Right lobe of liver (tissue), 6 donors: ENCODE results near the gene H6PD. TPM values are rescaled to one million over a fixed set of nuclear protein-coding genes. Genes with fewer than 3 reads are reported as not detected.

Source experiments
- ATAC-seq, 4 donors: fragments of 200-7000 bp; cut with Tn5 transposase; one replicate each; pipeline ENCODE4 v1.9.1; 2020; ENCODE audit warnings: mild to moderate bottlenecking in 4 of 4, moderate library complexity in 4 of 4
- DNase-seq, 3 donors: peaks; one replicate each; pipeline ENCODE4 v3.0.0-alpha.2; 2020
- H3K27ac ChIP-seq, 3 donors: fragments of 200-600 bp; one replicate each; pipeline ENCODE4 v1.8.0; 2022
- H3K27me3 ChIP-seq, 2 donors: fragments of 200-600 bp; one replicate each; pipeline ENCODE4 v1.8.0; 2022
- H3K36me3 ChIP-seq, 4 donors: fragments of 200-600 bp; sonication (generic) in 1 of 4; one replicate each; pipeline versions ENCODE4 v1.5.1 to v1.8.0; 2017 to 2022; ENCODE audit warnings: control low read depth in 1 of 4
- H3K4me1 ChIP-seq, 4 donors: fragments of 200-600 bp; sonication (generic) in 1 of 4; one replicate each; pipeline versions ENCODE4 v1.5.1 to v1.8.0; 2017 to 2022; ENCODE audit warnings: control low read depth in 1 of 4
- H3K4me3 ChIP-seq, 3 donors: fragments of 200-600 bp; one replicate each; pipeline ENCODE4 v1.8.0; 2022
- H3K9me3 ChIP-seq, 4 donors: fragments of 200-600 bp; sonication (generic) in 1 of 4; one replicate each; pipeline versions ENCODE4 v1.5.1 to v1.8.0; 2017 to 2022; ENCODE audit warnings: control low read depth in 1 of 4
- POLR2A ChIP-seq: fragments of 450-650 bp; IDR thresholded peaks from one replicate; pipeline ENCODE4 v1.6.1; 2017; ENCODE audit warnings: antibody characterized with exemption, mild to moderate bottlenecking
- WGBS: methylation state at CpG from one replicate; pipeline ENCODE4 v1.1.6; 2018; ENCODE audit warnings: low coverage, low lambda C conversion rate; ENCODE audit not compliant: insufficient coverage; ENCODE audit errors: missing lambda C conversion rate; 5-methylcytosine and 5-hydroxymethylcytosine counted together
- intact Hi-C, 2 donors: fragments of 100-400 bp; cut with DNase I; formaldehyde crosslinking; loops; one replicate each; pipeline versions ENCODE4 v1.11.2 to v1.14.1; 2022
- total RNA-seq, 6 experiments: library from RNA; depleted of rRNA in 2 of 6; stranded (reverse); fragments of >200 nt in 2 of 6; fragmentation: NEBNext Ultra II Directional in 3 of 6; extraction: Animal tissue kit (Norgen Biotek cat#: 25700) in 3 of 6; gene quantifications; one replicate each; pipeline versions ENCODE4 v1.1.0 to v1.2.4, GENCODE V29; 2016 to 2023
- TF ChIP-seq, protein P1 (sequence below), 4 donors: fragments of 200-600 bp in 3 of 4; fragments of 450-650 bp in 1 of 4; IDR thresholded peaks; one replicate each; pipeline versions ENCODE4 v1.5.1 to v1.8.0; 2016 to 2022; ENCODE audit warnings: antibody characterized with exemption in 4 of 4, mild to moderate bottlenecking in 2 of 4
- donor health status: DM: no; HTN: yes; CAD: no.
- donor health status: DM: no; HTN: no; CAD: no.
- donor health status: DM: no; HTN: no; CAD: no.
- donor health status: DM: no; HTN: yes; CAD: no.
- donor health status: DM: no; HTN: yes; CAD: no.

H6PD gene
- total RNA-seq, 6 experiments from 2014 or later, result 102 to 158 (median 120) TPM

DNA sequence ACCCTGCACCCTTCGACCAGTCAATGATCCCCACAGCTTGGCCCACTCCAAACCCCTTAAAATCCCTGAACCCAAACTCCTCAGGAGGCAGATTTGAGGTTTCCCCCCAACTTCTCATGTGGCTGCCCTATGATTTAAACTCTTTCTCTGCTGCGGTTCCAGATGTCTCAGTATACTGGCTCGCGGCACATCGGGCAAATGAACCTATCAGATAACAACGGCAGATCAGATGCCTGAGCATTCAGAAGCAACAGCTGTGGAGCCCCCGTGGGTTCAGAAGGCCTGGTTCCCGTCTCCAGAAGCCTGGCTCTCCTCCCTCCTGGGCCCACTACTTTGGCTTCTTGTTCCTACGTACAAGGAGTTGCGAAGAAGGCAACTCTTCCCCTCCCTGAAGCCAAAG is 43.3 kb upstream of the H6PD start:
- Histone ChIP-seq H3K27me3 (no peaks in the 10 kb centered on the region), H3K4me3 (no peak overlapping the region), H3K36me3 (no peaks in the 10 kb centered on the region), H3K27ac (no peak overlapping the region), H3K4me1 (peaks cover 0 to 6% (median 0%) of the 10 kb centered on the region in 4 donors), H3K9me3 (no peaks in the 10 kb centered on the region)
- WGBS, result 78% methylated on average over 5 of the region's 10 CpGs
- TF ChIP-seq POLR2A, result no peak
- TF ChIP-seq, protein P1, sequence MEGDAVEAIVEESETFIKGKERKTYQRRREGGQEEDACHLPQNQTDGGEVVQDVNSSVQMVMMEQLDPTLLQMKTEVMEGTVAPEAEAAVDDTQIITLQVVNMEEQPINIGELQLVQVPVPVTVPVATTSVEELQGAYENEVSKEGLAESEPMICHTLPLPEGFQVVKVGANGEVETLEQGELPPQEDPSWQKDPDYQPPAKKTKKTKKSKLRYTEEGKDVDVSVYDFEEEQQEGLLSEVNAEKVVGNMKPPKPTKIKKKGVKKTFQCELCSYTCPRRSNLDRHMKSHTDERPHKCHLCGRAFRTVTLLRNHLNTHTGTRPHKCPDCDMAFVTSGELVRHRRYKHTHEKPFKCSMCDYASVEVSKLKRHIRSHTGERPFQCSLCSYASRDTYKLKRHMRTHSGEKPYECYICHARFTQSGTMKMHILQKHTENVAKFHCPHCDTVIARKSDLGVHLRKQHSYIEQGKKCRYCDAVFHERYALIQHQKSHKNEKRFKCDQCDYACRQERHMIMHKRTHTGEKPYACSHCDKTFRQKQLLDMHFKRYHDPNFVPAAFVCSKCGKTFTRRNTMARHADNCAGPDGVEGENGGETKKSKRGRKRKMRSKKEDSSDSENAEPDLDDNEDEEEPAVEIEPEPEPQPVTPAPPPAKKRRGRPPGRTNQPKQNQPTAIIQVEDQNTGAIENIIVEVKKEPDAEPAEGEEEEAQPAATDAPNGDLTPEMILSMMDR (IDR thresholded peaks at IDR 0.05), result no peak
- intact Hi-C loops, result no loop called here
- no peak for ATAC-seq
- DNase-seq, result no peak

DNA sequence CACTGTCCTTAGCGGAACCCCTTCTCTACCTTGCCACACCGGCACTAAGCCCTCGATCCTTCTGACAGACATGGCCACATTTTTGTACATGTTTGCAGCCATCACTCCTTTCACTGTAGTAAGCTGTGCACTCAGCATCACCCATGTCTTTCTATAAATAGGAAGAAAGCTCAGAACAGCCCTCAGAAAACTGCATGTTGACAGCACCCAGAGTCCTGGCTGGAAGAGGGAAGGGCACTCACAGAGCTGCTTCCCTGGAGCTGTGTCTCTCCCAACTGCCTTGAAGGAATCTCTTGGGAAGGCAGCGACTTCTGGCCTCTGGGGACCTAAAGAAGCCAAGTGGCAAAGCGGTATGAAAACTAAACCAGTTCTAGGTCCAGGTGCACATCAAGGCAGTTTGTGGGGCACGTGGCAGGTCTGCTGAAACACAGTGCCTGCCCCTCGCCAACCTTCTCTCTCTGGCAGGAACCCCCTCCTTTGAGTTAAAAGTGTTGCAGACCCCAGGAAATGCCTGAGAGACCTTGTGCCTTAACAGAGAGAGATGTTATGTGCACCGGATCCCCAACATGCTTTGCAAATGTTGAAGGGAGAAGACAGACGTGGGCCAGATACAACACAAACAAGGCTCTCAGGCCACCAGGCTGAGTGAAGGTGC is 41.9 kb upstream of the H6PD start:
- Histone ChIP-seq H3K9me3 (no peaks in the 10 kb centered on the region), H3K4me3 (no peak overlapping the region), H3K27me3 (no peaks in the 10 kb centered on the region), H3K36me3 (no peaks in the 10 kb centered on the region), H3K27ac (no peak overlapping the region), H3K4me1 (peaks cover 0 to 6% (median 0%) of the 10 kb centered on the region in 4 donors)
- DNase-seq (no peak), ATAC-seq (no peak)
- TF ChIP-seq, protein P1 (IDR thresholded peaks at IDR 0.05), result no peak
- no peak for TF ChIP-seq POLR2A
- intact Hi-C loops, result no loop called here
- 68% methylated on average over 4 of the region's 9 CpGs for WGBS

DNA sequence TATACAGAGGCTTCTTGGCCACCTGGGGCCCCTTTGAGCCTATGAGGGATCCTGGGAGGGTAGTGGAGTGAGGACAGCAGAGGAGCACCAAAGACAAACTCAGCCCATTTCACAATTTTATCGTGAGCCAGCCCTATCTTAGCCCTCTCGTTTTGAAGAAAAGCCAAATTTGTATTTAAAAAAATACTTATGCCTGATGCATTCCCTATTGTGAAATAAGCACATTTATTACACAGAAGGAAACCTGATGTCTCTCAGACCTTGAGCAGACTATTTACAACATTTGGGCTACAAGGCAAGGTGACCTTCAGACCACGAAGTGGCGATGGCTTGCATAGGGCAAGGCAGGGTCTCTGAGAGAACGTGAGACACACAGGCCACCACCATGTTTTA is 41.3 kb upstream of the H6PD start:
- Histone ChIP-seq H3K9me3 (no peaks in the 10 kb centered on the region), H3K36me3 (no peaks in the 10 kb centered on the region), H3K4me3 (no peak overlapping the region), H3K4me1 (peaks cover 0 to 7% (median 0%) of the 10 kb centered on the region in 4 donors), H3K27ac (no peak overlapping the region), H3K27me3 (no peaks in the 10 kb centered on the region)
- TF ChIP-seq, protein P1 (IDR thresholded peaks at IDR 0.05), result no peak
- no peak for TF ChIP-seq POLR2A
- intact Hi-C loops, result no loop called here
- WGBS, result 33% methylated on average over 5 of the region's 5 CpGs
- DNase-seq (no peak), ATAC-seq (peak in 2 of 4 donors; percentile 26 to 27)

DNA sequence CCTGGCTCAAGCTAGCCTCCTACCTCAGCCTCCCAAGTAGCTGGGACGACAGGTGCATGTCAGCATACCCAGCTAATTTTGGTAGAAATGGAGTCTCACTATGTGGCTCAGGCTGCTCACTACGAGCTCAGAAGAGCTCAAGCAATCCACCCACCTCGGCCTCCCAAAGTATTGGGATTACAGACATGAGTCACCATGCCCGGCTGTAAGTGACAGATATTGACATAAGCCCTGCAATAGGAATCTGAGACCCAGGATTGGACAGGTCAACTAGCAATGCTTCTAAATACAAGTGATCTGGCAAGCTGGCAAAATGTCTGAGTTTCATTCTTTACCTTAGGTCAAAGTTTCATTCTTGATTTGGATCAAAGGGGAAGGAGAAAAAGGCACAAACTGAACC is 40.5 kb upstream of the H6PD start:
- H3K36me3 ChIP-seq, result no peaks in the 10 kb centered on the region
- H3K9me3 ChIP-seq, result no peaks in the 10 kb centered on the region
- peaks cover 0 to 10% (median 0%) of the 10 kb centered on the region in 4 donors for H3K4me1 ChIP-seq
- no peak overlapping the region for H3K4me3 ChIP-seq
- no peaks in the 10 kb centered on the region for H3K27me3 ChIP-seq
- H3K27ac ChIP-seq, result no peak overlapping the region
- ATAC-seq (peak in 3 of 4 donors; percentile 46 to 81 (median 73)), DNase-seq (no peak)
- WGBS, result 34% methylated on average over 3 of the region's 4 CpGs
- intact Hi-C loops, result no loop called here
- peak; percentile 41 for TF ChIP-seq POLR2A
- TF ChIP-seq, protein P1 (IDR thresholded peaks at IDR 0.05), result no peak
